Nucleus accumbens (tissue), 56 donors: ENCODE results near the gene HSPB1.
"Not testable (repeated sequence)": the region's sequence is repeated elsewhere in the genome, so short reads cannot be mapped to it uniquely, and the experiment has no call there.

Source experiments
- DNase-seq, 56 donors: peaks; one replicate each; lab custom pipeline; 2025; lab: John Stamatoyannopoulos, UW

The HSPB1 gene

GRCh38 chr7:76302347-76303201, at the start of gene HSPB1:
HSPB1 (plus strand) TSS chr7:76302673; CDS start chr7:76302713, 40 bp downstream.
- DNase-seq = peak; percentile 24 to 96 (median 68)

GRCh38 chr7:76254781-76255180, 47.7 kb upstream of the HSPB1 start:
- DNase-seq = peak in 10 of 56 donors; percentile 7 to 61 (median 24)

GRCh38 chr7:76257973-76258372, 44.5 kb upstream of the HSPB1 start:
- no peak for DNase-seq

GRCh38 chr7:76259124-76260093, 43.1 kb upstream of the HSPB1 start:
- no peak for DNase-seq

GRCh38 chr7:76260171-76260703, 42.2 kb upstream of the HSPB1 start:
- peak in 3 of 56 donors; percentile 19 to 53 (median 52) for DNase-seq

- no peak for DNase-seq
Observed at GRCh38 chr7:76261329-76261728, 41.1 kb upstream of the HSPB1 start.

GRCh38 chr7:76261931-76262330, 40.5 kb upstream of the HSPB1 start:
- no peak for DNase-seq

GRCh38 chr7:76262683-76263402, 39.6 kb upstream of the HSPB1 start:
- peak in 41 of 56 donors; percentile 4 to 70 (median 19) for DNase-seq

GRCh38 chr7:76265299-76265698, 37.2 kb upstream of the HSPB1 start:
- DNase-seq = no peak

- no peak for DNase-seq
Observed at GRCh38 chr7:76267107-76267893, 35.2 kb upstream of the HSPB1 start.

GRCh38 chr7:76267894-76268183, 34.6 kb upstream of the HSPB1 start:
- no peak for DNase-seq

GRCh38 chr7:76268376-76268775, 34.1 kb upstream of the HSPB1 start:
- no peak for DNase-seq

- peak in 10 of 56 donors; percentile 2 to 43 (median 19) for DNase-seq
Observed at GRCh38 chr7:76269895-76270294, 32.6 kb upstream of the HSPB1 start.

- DNase-seq = not testable (repeated sequence)
Observed at GRCh38 chr7:76271384-76271783, 31.1 kb upstream of the HSPB1 start.

- no peak for DNase-seq
Observed at GRCh38 chr7:76272142-76272541, 30.3 kb upstream of the HSPB1 start.

GRCh38 chr7:76272851-76273497, 29.5 kb upstream of the HSPB1 start:
- no peak for DNase-seq

- no peak for DNase-seq
Observed at GRCh38 chr7:76273503-76273902, 29.0 kb upstream of the HSPB1 start.

GRCh38 chr7:76278540-76278939, 23.9 kb upstream of the HSPB1 start:
- DNase-seq = no peak

GRCh38 chr7:76280408-76280807, 22.1 kb upstream of the HSPB1 start:
- DNase-seq = no peak
